ENCODE data around the gene KLHL11. TPM values are rescaled to one million over a fixed set of nuclear protein-coding genes. Genes with fewer than 3 reads are reported as not detected.
"Not testable (repeated sequence)": the region's sequence is repeated elsewhere in the genome, so short reads cannot be mapped to it uniquely, and the experiment has no call there.

KLHL11 gene
- total and polyA plus RNA-seq, 8 donors: 8.7 to 13.3 (median 9.9) TPM

- H3K27me3 ChIP-seq: no peaks in the 10 kb centered on the region
- no peak for TF ChIP-seq CTCF (IDR thresholded peaks at IDR 0.05)
- ATAC-seq (no peak), DNase-seq (no peak)
- H3K27ac ChIP-seq: no peak overlapping the region
- intact Hi-C loops (cut with DNase I): no loop called here
- H3K4me3 ChIP-seq: no peak overlapping the region
- no peaks in the 10 kb centered on the region for H3K9me3 ChIP-seq
- H3K36me3 ChIP-seq: peaks cover 0 to 71% of the 10 kb centered on the region in 2 donors
- H3K4me1 ChIP-seq: peaks cover 7 to 16% of the 10 kb centered on the region in 2 donors
Measured at GRCh38 chr17:41868568-41868967, 3.3 kb upstream of the KLHL11 start.

GRCh38 chr17:41865596-41865893 lies 322 bp upstream of the KLHL11 start:
- no peaks in the 10 kb centered on the region for H3K27me3 ChIP-seq
- no peak for ATAC-seq
- H3K36me3 ChIP-seq: peaks cover 0 to 41% of the 10 kb centered on the region in 2 donors
- peaks cover 8 to 42% of the 10 kb centered on the region in 2 donors for H3K4me1 ChIP-seq
- H3K27ac ChIP-seq: peak overlapping the region; percentile 36 to 89
- peak overlapping the region; percentile 82 to 86 for H3K4me3 ChIP-seq
- no peaks in the 10 kb centered on the region for H3K9me3 ChIP-seq
- no peak for TF ChIP-seq CTCF (IDR thresholded peaks at IDR 0.05)
- intact Hi-C loops (cut with DNase I): no loop called here
- DNase-seq: no peak

- no peaks in the 10 kb centered on the region for H3K9me3 ChIP-seq
- peak overlapping the region; percentile 89 for H3K27ac ChIP-seq
- no peaks in the 10 kb centered on the region for H3K27me3 ChIP-seq
- DNase-seq (peak in 1 of 4 donors; percentile 50), ATAC-seq (peak; percentile 69)
- no peak for TF ChIP-seq CTCF (IDR thresholded peaks at IDR 0.05)
- intact Hi-C loops (cut with DNase I): no loop called here
- peaks cover 8 to 42% of the 10 kb centered on the region in 2 donors for H3K4me1 ChIP-seq
- H3K4me3 ChIP-seq: peak overlapping the region; percentile 82 to 86
- peaks cover 0 to 30% of the 10 kb centered on the region in 2 donors for H3K36me3 ChIP-seq
Measured at GRCh38 chr17:41864498-41864835, 756 bp downstream of the KLHL11 start.

GRCh38 chr17:41863074-41863848 lies 2.0 kb downstream of the KLHL11 start:
- Histone ChIP-seq H3K4me1 (peaks cover 8 to 42% of the 10 kb centered on the region in 2 donors), H3K27ac (no peak overlapping the region), H3K36me3 (peaks cover 0 to 18% of the 10 kb centered on the region in 2 donors), H3K4me3 (peak overlapping the region in 1 of 2 donors; percentile 86), H3K27me3 (no peaks in the 10 kb centered on the region), H3K9me3 (no peaks in the 10 kb centered on the region)
- TF ChIP-seq CTCF (IDR thresholded peaks at IDR 0.05): no peak
- ATAC-seq (no peak), DNase-seq (no peak)
- intact Hi-C loops (cut with DNase I): no loop called here

- Histone ChIP-seq H3K27me3 (no peaks in the 10 kb centered on the region), H3K4me1 (peaks cover 8 to 36% of the 10 kb centered on the region in 2 donors), H3K36me3 (no peaks in the 10 kb centered on the region), H3K27ac (no peak overlapping the region), H3K4me3 (no peak overlapping the region), H3K9me3 (no peaks in the 10 kb centered on the region)
- intact Hi-C loops (cut with DNase I): no loop called here
- no peak for ATAC-seq
- no peak for DNase-seq
- no peak for TF ChIP-seq CTCF (IDR thresholded peaks at IDR 0.05)
Measured at GRCh38 chr17:41860254-41860931, 4.8 kb downstream of the KLHL11 start.

- H3K4me1 ChIP-seq; H3K27ac ChIP-seq; ATAC-seq; H3K9me3 ChIP-seq; intact Hi-C loops (cut with DNase I); H3K27me3 ChIP-seq; H3K4me3 ChIP-seq; DNase-seq: not testable (repeated sequence)
- H3K36me3 ChIP-seq: peaks cover 0 to 28% of the 10 kb centered on the region in 2 donors
Measured at GRCh38 chr17:41851382-41851781, 13.8 kb downstream of the KLHL11 start.
